ENCODE results near the gene SNAI3.

SNAI3 gene

GRCh38 chr16:88693420-88694177 lies 7.3 kb upstream of the SNAI3 start:
- H3K27ac ChIP-seq = no peak overlapping the region
- DNase-seq (ENCODE audit: low read depth, low spot score) = no peak

GRCh38 chr16:88692861-88693260 lies 6.6 kb upstream of the SNAI3 start:
- H3K27ac ChIP-seq = no peak overlapping the region
- DNase-seq (ENCODE audit: low read depth, low spot score) = no peak

GRCh38 chr16:88691924-88692560 lies 5.7 kb upstream of the SNAI3 start:
- no peak overlapping the region for H3K27ac ChIP-seq
- no peak for DNase-seq (ENCODE audit: low read depth, low spot score)

- no peak overlapping the region for H3K27ac ChIP-seq
- no peak for DNase-seq (ENCODE audit: low read depth, low spot score)
Observed at GRCh38 chr16:88691129-88691813, 5.0 kb upstream of the SNAI3 start.

- DNase-seq (ENCODE audit: low read depth, low spot score) = no peak
- no peak overlapping the region for H3K27ac ChIP-seq
Observed at GRCh38 chr16:88690341-88691128, 4.2 kb upstream of the SNAI3 start.

GRCh38 chr16:88688013-88688778 lies 1.9 kb upstream of the SNAI3 start:
- H3K27ac ChIP-seq = no peak overlapping the region
- DNase-seq (ENCODE audit: low read depth, low spot score) = no peak

- DNase-seq (ENCODE audit: low read depth, low spot score) = no peak
- H3K27ac ChIP-seq = no peak overlapping the region
Observed at GRCh38 chr16:88687676-88688012, 1.3 kb upstream of the SNAI3 start.

GRCh38 chr16:88687254-88687576 lies 908 bp upstream of the SNAI3 start:
- DNase-seq (ENCODE audit: low read depth, low spot score) = no peak
- H3K27ac ChIP-seq = no peak overlapping the region

- H3K27ac ChIP-seq = no peak overlapping the region
- no peak for DNase-seq (ENCODE audit: low read depth, low spot score)
Observed at GRCh38 chr16:88686062-88686438, 257 bp downstream of the SNAI3 start.

- DNase-seq (ENCODE audit: low read depth, low spot score) = no peak
- no peak overlapping the region for H3K27ac ChIP-seq
Observed at GRCh38 chr16:88685156-88686061, 898 bp downstream of the SNAI3 start.

GRCh38 chr16:88684569-88685155 lies 1.6 kb downstream of the SNAI3 start:
- H3K27ac ChIP-seq = no peak overlapping the region
- DNase-seq (ENCODE audit: low read depth, low spot score) = no peak

- no peak overlapping the region for H3K27ac ChIP-seq
- no peak for DNase-seq (ENCODE audit: low read depth, low spot score)
Observed at GRCh38 chr16:88681709-88682451, 4.4 kb downstream of the SNAI3 start.

- DNase-seq (ENCODE audit: low read depth, low spot score) = no peak
- H3K27ac ChIP-seq = no peak overlapping the region
Observed at GRCh38 chr16:88681084-88681680, 5.1 kb downstream of the SNAI3 start.

- DNase-seq (ENCODE audit: low read depth, low spot score) = no peak
- no peak overlapping the region for H3K27ac ChIP-seq
Observed at GRCh38 chr16:88680554-88681083, 5.7 kb downstream of the SNAI3 start.

- no peak for DNase-seq (ENCODE audit: low read depth, low spot score)
- no peak overlapping the region for H3K27ac ChIP-seq
Observed at GRCh38 chr16:88678224-88678979, 7.9 kb downstream of the SNAI3 start.

- no peak for DNase-seq (ENCODE audit: low read depth, low spot score)
- H3K27ac ChIP-seq = no peak overlapping the region
Observed at GRCh38 chr16:88677721-88678120, 8.6 kb downstream of the SNAI3 start.
